Measurements from ENCODE around the gene MZF1.
"Not testable (repeated sequence)": the region's sequence is repeated elsewhere in the genome, so short reads cannot be mapped to it uniquely, and the experiment has no call there.

MZF1 gene

GRCh38 chr19:58554494-58555368, 18.4 kb downstream of the MZF1 start, which contains the start of gene CHMP2A:
TSS of gene CHMP2A (minus strand) at chr19:58555105. CDS start at chr19:58554212, 893 bp downstream.
- DNase-seq, result no peak

GRCh38 chr19:58553799-58554493, 19.2 kb downstream of the MZF1 start:
- no peak for DNase-seq

DNA sequence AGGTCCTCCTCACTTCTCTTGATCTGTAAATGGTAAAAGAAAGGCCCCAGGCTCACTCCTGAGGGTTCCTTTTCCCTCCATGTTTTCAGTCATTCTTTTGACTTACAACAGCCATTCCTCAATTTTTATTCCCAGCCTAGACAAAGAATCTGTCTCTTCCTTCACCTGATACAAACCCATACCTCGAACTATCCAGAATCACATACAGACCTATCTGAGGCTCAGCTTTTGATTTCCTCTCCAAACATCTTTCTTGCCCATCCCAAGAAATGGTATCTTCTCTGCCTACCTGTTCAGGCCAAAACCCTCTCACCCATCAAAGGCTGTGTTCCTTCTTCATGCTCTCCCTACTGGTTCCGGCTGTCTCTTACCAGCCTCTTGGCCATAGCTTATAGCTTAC, 20.5 kb downstream of the MZF1 start:
- DNase-seq, result no peak

DNA sequence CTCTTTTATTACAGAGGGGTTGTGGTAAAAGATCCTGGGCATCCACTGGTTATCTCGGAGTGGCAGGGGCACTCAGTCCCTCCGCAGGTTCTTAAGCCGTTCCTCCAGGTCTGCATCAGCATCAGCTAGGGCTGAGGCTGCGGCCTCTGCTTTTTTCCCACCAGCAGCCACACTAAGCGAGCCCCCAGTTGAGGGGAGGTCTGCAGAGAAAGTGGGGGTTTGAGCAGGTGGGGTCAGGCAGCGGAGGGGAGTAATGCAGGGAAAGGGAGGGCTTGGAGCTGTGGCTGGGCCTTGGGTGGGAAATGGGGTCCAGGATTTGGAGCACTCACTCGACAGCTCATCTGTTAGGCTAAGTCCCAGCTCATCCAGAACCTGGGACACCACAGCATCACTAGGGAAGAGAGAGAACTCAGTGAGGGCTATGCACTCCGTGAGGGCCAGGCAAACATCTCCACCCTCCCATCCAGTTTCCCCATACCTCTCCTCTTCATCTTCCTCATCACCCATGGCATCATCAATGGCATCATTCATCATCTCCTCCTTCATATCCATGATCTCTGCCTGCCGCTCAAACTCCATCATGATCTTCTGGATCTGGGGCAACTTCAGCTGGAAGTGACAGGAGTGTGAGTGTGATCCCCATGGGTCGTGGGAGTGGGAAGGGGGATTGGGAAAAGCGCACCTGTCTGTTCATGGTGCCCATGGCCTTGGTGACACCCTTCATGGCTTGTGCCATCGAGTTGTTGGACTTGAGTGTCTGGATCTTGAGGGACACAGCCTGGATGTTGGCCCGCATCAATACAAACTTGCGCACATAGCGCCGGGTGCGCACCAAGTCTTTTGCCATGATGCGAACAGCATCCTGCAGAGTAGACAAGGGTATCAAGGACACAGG, 21.3 kb downstream of the MZF1 start:
- no peak for DNase-seq

GRCh38 chr19:58551123-58551497, 22.0 kb downstream of the MZF1 start:
- no peak for DNase-seq

DNA sequence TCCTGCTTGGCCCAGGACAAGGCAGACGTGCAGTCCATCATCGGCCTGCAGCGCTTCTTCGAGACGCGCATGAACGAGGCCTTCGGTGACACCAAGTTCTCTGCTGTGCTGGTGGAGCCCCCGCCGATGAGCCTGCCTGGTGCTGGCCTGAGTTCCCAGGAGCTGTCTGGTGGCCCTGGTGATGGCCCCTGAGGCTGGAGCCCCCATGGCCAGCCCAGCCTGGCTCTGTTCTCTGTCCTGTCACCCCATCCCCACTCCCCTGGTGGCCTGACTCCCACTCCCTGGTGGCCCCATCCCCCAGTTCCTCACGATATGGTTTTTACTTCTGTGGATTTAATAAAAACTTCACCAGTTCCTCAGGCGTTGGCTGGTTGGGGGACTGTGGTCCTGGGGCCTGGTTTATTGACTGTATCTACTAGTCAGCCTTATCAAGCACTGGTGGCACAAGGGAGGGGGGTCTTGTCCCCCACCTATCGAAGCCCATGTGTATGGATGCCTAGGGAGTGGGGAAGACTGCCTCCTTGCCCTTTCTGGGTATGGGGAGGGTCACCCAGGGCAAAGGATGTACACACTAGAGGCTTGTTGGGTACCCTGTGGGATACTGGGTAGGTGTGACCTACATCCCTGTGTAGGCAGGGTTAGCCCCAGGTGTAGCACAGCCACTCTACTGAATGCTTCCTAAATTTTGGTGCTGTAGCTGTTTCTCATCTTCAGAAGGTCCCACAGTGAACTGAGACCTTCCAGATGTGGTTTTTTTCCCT, 22.6 kb downstream of the MZF1 start:
- DNase-seq, result no peak

DNA sequence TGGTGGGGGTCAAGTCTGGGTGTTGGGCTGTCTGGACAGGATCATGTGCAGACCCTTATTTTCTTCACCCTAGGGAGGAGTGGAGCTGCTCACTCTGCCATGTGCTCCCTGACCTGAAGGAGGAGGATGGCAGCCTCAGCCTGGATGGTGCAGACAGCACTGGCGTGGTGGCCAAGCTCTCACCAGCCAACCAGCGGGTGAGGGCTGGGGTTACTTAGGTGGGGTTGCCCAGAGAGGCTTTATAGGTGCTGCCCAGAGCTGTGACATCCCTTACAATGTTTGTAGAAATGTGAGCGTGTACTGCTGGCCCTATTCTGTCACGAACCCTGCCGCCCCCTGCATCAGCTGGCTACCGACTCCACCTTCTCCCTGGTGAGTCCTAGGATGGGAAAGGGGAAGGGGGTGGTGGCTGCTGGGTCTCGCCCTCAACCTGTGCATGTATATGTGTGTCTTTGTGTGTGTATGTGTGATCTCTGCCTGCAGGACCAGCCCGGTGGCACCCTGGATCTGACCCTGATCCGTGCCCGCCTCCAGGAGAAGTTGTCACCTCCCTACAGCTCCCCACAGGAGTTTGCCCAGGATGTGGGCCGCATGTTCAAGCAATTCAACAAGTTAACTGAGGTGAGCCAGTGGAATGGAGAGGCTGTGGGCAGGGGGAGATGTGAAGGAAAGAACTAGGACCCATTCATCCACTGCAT, 23.3 kb downstream of the MZF1 start:
- no peak for DNase-seq

DNA sequence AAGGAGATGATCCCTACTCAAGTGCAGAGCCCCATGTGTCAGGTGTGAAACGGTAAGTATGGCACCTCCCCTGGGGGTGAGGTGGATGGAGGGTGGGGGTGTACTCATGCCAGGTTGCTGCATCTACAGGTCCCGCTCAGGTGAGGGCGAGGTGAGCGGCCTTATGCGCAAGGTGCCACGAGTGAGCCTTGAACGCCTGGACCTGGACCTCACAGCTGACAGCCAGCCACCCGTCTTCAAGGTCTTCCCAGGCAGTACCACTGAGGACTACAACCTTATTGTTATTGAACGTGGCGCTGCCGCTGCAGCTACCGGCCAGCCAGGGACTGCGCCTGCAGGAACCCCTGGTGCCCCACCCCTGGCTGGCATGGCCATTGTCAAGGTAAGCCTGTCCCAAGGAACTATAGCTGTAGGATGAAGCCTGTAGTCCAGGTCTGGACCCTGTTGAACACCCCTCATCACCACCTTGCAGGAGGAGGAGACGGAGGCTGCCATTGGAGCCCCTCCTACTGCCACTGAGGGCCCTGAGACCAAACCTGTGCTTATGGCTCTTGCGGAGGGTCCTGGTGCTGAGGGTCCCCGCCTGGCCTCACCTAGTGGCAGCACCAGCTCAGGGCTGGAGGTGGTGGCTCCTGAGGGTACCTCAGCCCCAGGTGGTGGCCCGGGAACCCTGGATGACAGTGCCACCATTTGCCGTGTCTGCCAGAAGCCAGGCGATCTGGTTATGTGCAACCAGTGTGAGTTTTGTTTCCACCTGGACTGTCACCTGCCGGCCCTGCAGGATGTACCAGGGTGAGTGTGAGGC, 24.1 kb downstream of the MZF1 start:
- DNase-seq, result no peak

GRCh38 chr19:58547323-58548312, 25.5 kb downstream of the MZF1 start:
- DNase-seq, result no peak

DNA sequence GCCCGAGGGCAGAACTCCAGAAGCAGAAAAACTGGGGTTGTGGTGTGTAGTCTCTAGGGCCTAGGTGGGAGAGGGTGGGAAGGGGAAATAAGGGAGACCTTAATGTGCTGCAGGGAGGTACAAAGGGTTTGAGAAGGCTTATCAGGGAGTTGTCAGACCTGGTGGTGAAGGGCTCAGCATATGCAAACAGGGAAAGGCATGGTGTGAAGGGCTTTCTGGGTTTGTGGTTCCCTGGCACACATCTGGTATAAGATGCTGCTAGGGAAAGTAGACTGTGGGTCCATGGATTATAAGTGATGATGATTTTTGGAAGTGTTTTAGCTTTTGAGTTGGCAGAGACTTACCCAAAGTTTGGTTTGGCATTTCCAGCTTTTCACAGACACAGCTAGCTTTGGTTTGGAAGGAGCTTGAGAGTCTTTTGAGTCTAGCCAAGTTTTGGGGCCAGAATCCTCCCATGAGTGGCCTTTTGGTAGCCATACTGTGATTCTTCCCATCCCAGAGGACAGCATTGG, 27.1 kb downstream of the MZF1 start:
- no peak for DNase-seq

- DNase-seq, result no peak
These were observed 27.7 kb downstream of the MZF1 start for GRCh38 chr19:58545286-58546018.

DNA sequence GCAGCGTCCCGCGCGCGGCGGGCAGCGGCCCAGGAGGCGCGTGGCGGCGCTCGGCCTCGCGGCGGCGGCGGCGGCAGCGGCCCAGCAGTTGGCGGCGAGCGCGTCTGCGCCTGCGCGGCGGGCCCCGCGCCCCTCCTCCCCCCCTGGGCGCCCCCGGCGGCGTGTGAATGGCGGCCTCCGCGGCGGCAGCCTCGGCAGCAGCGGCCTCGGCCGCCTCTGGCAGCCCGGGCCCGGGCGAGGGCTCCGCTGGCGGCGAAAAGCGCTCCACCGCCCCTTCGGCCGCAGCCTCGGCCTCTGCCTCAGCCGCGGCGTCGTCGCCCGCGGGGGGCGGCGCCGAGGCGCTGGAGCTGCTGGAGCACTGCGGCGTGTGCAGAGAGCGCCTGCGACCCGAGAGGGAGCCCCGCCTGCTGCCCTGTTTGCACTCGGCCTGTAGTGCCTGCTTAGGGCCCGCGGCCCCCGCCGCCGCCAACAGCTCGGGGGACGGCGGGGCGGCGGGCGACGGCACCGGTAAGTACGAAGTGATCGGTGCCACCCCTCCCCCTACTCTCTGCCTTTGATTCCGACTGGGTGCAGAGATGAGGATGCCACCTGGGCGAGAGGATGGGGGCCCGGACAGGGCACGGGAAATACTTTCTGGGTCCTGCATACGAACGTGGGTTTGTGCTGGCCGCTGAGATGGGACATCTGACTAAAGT, 28.4 kb downstream of the MZF1 start:
- no peak for DNase-seq

GRCh38 chr19:58543826-58544590, 29.1 kb downstream of the MZF1 start, which contains the start of gene TRIM28:
TSS of gene TRIM28 (plus strand) at chr19:58544064. CDS start at chr19:58544758, 694 bp downstream.
- DNase-seq, result no peak

DNA sequence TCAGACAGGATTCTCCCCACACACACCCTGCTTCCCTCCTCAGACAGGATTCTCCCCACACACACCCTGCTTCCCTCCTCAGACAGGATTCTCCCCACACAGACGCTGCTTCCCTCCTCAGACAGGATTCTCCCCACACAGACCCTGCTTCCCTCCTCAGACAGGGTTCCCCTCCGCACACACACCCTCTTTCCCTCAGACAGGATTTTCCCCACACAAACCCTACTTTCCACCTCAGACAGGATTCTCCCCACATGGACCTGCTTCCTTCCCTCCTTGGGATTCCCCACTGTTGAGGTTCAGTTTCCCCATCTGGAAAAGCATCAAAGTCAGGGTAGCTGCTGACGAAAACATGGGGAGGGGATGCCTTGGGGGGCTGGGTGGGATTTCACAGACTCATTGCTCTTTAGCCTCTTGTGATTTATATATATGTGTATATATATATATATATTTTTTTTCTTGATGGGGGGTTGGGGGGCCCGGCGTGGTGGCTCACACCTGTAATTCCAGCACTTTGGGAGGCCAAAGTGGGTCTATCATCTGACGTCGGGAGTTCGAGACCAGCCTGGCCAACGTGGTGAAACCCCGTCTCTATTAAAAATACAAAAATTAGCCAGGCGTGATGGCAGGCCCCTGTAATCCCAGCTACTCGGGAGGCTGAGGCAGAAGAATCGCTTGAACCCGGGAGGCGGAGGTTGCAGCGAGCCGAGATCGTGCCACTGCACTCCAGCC, 30.3 kb downstream of the MZF1 start:
- not testable (repeated sequence) for DNase-seq

- not testable (repeated sequence) for DNase-seq
These were observed 34.0 kb downstream of the MZF1 start for GRCh38 chr19:58539169-58539559.
